ENCODE data around the gene FGF18. TPM values are rescaled to one million over a fixed set of nuclear protein-coding genes. Genes with fewer than 3 reads are reported as not detected.
A peak's percentile ranks its signal among the peaks of the same experiment; 100 is the strongest.
"Not testable (repeated sequence)": the region's sequence is repeated elsewhere in the genome, so short reads cannot be mapped to it uniquely, and the experiment has no call there.

Gene FGF18, protein sequence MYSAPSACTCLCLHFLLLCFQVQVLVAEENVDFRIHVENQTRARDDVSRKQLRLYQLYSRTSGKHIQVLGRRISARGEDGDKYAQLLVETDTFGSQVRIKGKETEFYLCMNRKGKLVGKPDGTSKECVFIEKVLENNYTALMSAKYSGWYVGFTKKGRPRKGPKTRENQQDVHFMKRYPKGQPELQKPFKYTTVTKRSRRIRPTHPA
- total RNA-seq: under 1 TPM; 0.14 to 0.61 (median 0.28) TPM
- 1 to 10 TPM in 1 of 3 donors, under 1 TPM in 2; 0.18 to 1.5 (median 0.88) TPM for polyA plus RNA-seq
- long read RNA-seq, donor 1, partial matches to known transcripts: 0 of 1 reads
- long read RNA-seq, donor 1, other reads (novel, unspliced or antisense): 0 of 1 reads
- long read RNA-seq, donor 2: 0 reads
- long read RNA-seq, donor 3: 0 reads
- long read RNA-seq, donor 4: 0 reads
- long read RNA-seq, donor 5, partial matches to known transcripts: 0 of 1 reads
- long read RNA-seq, donor 5, other reads (novel, unspliced or antisense): 1 of 1 reads
- long read RNA-seq, donor 6, partial matches to known transcripts: 0 of 1 reads
- long read RNA-seq, donor 6, other reads (novel, unspliced or antisense): 0 of 1 reads
- long read RNA-seq, donor 7: 0 reads
- long read RNA-seq, donor 8: 0 reads
- long read RNA-seq, donor 9: 0 reads
- long read RNA-seq, donor 10: 0 reads

DNA sequence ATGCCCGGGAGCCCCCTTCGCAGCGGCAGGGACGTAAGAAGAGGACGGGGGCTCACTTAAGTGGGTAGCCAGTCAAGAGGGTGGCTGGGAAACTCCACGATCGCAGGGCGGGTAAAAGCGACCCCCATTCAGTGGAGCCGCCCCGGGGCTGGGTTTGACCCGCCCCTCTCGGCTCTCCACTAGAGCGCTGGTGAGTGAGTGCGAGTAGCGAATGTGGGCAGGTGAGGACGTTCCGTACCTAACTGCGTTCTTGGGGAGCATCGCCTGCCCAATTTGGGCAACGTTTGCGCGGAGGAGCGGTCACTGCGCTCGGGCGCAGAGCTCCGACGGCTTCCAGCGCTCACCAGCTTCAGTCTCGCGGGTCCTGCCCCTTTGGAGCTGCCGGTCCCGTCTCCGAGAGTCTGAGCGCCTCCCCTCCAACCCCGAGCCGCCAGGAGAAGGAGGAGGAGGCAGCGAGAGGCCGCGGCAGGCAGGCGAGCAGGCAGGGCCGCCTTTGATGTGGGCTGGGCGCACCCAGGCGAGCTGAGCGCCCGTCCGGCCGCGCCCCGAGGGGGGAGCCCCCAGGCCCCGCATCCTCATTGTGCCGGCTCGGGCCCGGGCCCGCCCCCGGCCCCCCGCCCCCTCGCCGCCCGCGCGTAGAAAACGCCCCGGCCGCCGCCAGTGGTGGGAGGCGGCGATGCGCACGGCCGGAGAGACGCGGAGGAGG, at the start of gene FGF18:
FGF18 (plus strand) TSS at position 666 of the 706 bp plus-strand sequence. CDS start 553 bp downstream, outside the sequence.
- peaks cover 18 to 28% of the 10 kb centered on the region in 2 donors for H3K4me1 ChIP-seq (replicated peaks in 1 of 2)
- intact Hi-C loops (cut with DNase I): no loop called here
- DNase-seq: peak in 3 of 7 donors; percentile 16 to 52 (median 27)
- peaks cover 18% of the 10 kb centered on the region for H3K27me3 ChIP-seq
- WGBS, 4 donors: 0 to 1% (median 1%) methylated on average over 23 to 74 of the region's 74 CpGs; no CpG with 5 or more reads in 1 of the 4 donors
- H3K9me3 ChIP-seq (replicated peaks in 1 of 3): no peaks in the 10 kb centered on the region
- H3K36me3 ChIP-seq (replicated peaks in 1 of 2): no peaks in the 10 kb centered on the region
- peak within 1 kb of the TSS in 1 of 4 donors; percentile 43 for H3K4me3 ChIP-seq
- TF ChIP-seq, protein P1, sequence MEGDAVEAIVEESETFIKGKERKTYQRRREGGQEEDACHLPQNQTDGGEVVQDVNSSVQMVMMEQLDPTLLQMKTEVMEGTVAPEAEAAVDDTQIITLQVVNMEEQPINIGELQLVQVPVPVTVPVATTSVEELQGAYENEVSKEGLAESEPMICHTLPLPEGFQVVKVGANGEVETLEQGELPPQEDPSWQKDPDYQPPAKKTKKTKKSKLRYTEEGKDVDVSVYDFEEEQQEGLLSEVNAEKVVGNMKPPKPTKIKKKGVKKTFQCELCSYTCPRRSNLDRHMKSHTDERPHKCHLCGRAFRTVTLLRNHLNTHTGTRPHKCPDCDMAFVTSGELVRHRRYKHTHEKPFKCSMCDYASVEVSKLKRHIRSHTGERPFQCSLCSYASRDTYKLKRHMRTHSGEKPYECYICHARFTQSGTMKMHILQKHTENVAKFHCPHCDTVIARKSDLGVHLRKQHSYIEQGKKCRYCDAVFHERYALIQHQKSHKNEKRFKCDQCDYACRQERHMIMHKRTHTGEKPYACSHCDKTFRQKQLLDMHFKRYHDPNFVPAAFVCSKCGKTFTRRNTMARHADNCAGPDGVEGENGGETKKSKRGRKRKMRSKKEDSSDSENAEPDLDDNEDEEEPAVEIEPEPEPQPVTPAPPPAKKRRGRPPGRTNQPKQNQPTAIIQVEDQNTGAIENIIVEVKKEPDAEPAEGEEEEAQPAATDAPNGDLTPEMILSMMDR (IDR thresholded peaks at IDR 0.05): peak in 1 of 6 experiments; percentile 27
- TF ChIP-seq POLR2A (IDR thresholded peaks at IDR 0.05): no peak
- H3K27ac ChIP-seq: no peak within 1 kb of the TSS

DNA sequence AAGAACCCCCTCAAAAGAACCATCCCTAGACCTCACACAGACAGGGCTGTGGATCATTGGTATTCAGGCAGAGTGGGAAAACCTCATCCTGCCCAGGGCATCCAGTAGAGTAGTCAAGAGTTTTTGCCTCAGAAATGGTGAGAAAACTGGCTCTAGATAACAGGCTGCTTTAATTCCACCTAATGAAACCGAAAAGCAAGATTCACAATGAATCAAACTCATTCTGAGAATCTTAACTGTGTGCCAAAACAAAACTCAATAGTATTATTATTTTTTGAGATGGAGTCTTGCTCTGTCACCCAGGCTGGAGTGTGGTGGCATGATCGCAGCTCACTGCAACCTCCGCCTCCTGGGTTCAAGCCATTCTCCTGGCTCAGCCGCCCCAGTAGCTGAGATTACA, 49.5 kb upstream of the FGF18 start:
- TF ChIP-seq, protein P1 (IDR thresholded peaks at IDR 0.05): no peak
- TF ChIP-seq POLR2A (IDR thresholded peaks at IDR 0.05): no peak
- peaks cover 3% of the 10 kb centered on the region for H3K27me3 ChIP-seq
- intact Hi-C loops (cut with DNase I): no loop called here
- no peak overlapping the region for H3K27ac ChIP-seq
- no peaks in the 10 kb centered on the region for H3K9me3 ChIP-seq (replicated peaks in 1 of 3)
- DNase-seq: no peak
- no peaks in the 10 kb centered on the region for H3K4me1 ChIP-seq (replicated peaks in 1 of 2)
- no peaks in the 10 kb centered on the region for H3K36me3 ChIP-seq (replicated peaks in 1 of 2)
- H3K4me3 ChIP-seq: no peak overlapping the region
- 83 to 93% (median 89%) methylated on average over 4 of the region's 4 CpGs for WGBS, 4 donors

DNA sequence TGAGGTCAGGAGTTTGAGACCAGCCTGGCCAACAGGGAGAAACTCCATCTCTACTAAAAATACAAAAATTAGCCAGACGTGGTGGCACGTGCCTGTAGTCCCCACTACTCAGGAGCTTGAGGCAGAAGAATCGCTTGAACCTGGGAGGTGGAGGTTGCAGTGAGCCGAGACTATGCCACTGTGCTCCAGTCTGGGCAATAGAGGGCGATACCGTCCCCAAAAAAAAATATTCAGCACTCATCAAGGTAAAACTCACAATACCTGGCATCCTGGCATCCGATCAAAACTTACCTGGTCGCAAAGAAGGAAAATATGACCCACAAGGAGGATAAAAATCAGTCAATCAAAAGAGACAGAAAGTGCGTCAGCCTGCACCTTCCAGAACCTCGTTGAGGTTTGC, 48.6 kb upstream of the FGF18 start:
- H3K9me3 ChIP-seq (replicated peaks in 1 of 3); H3K4me3 ChIP-seq; H3K27me3 ChIP-seq; H3K27ac ChIP-seq; H3K4me1 ChIP-seq (replicated peaks in 1 of 2); H3K36me3 ChIP-seq (replicated peaks in 1 of 2); intact Hi-C loops (cut with DNase I); DNase-seq: not testable (repeated sequence)
- WGBS, 4 donors: 46 to 56% (median 50%) methylated on average over 10 of the region's 10 CpGs

DNA sequence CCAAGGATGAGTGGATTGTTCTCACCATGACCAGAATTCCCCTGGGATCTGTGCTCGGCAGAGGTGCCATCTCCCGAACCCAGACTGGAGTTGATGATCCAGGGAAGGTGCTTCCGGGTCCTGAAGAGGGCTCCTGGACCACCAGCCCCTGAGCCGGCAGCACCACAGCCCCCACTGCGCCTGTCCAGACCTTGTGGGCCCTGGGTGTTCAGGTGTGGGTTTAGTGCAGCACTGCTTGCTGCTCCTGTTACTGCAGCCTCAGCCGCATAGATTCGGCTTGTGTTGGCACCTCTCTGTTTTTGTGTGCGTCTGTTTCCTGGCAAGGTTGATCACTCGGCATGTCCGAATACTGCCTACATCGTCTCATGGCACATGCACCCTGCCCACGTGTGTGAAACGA, 48.1 kb upstream of the FGF18 start:
- Histone ChIP-seq H3K27me3 (peaks cover 3% of the 10 kb centered on the region), H3K36me3 (replicated peaks in 1 of 2) (no peaks in the 10 kb centered on the region), H3K4me1 (replicated peaks in 1 of 2) (no peaks in the 10 kb centered on the region), H3K27ac (no peak overlapping the region), H3K9me3 (replicated peaks in 1 of 3) (no peaks in the 10 kb centered on the region), H3K4me3 (no peak overlapping the region)
- TF ChIP-seq, protein P1 (IDR thresholded peaks at IDR 0.05): no peak
- TF ChIP-seq POLR2A (IDR thresholded peaks at IDR 0.05): no peak
- WGBS, 4 donors: 73 to 82% (median 77%) methylated on average over 12 to 13 of the region's 13 CpGs
- no peak for DNase-seq
- intact Hi-C loops (cut with DNase I): no loop called here
